WTC11 (cell line): ENCODE data around the gene STXBP5.

ENCODE experiments used
- CREB1 ChIP-seq: sonication (generic); formaldehyde crosslinking; IDR thresholded peaks from 2 replicates; pipeline ENCODE4 v1.8.0; 2023; ENCODE audit warnings: mild to moderate bottlenecking, missing genetic modification reagents
- FOXJ3 ChIP-seq: sonication (generic); formaldehyde crosslinking; IDR thresholded peaks from 2 replicates; pipeline ENCODE4 v1.9.0; 2021; ENCODE audit warnings: missing genetic modification reagents, mild to moderate bottlenecking, borderline replicate concordance
- IRF2 ChIP-seq: sonication (generic); formaldehyde crosslinking; IDR thresholded peaks from 2 replicates; pipeline ENCODE4 v1.8.0; 2022; ENCODE audit warnings: low read depth, missing genetic modification reagents, borderline replicate concordance
- TCF7 ChIP-seq: sonication (generic); formaldehyde crosslinking; IDR thresholded peaks from 2 replicates; pipeline ENCODE4 v1.8.0; 2022; ENCODE audit warnings: mild to moderate bottlenecking, low read depth, missing genetic modification reagents, moderate library complexity
- TF ChIP-seq, protein P1 (sequence below): fragments of 200-600 bp; IDR thresholded peaks from 2 replicates; pipeline ENCODE4 v1.8.0; 2022; ENCODE audit warnings: antibody characterized with exemption
- TF ChIP-seq, protein P2 (sequence below): fragments of 250-450 bp; sonication (Bioruptor Pico); IDR thresholded peaks from 2 replicates; pipeline ENCODE4 v2.1.2; 2022; ENCODE audit warnings: mild to moderate bottlenecking, moderate library complexity

DNA sequence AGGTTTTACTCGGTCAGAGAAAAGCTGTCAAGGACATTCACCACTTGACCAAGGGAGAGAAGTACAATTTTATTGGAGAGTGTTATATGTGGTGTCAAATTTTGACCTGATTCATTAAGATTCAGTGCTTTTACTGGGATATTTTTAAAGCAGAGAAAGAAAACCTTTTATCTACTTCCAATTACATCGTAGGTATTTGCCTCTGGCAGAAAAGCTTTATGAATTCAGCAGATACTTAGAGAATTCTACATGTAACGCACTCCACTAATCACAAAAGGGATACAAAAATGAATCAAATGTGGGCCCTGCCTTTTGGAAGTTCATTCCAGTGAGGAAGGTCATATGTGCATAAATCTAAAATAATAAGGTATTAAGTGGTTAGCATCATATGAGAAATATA lies 133.7 kb downstream of the STXBP5 start:
- TF ChIP-seq, protein P1, sequence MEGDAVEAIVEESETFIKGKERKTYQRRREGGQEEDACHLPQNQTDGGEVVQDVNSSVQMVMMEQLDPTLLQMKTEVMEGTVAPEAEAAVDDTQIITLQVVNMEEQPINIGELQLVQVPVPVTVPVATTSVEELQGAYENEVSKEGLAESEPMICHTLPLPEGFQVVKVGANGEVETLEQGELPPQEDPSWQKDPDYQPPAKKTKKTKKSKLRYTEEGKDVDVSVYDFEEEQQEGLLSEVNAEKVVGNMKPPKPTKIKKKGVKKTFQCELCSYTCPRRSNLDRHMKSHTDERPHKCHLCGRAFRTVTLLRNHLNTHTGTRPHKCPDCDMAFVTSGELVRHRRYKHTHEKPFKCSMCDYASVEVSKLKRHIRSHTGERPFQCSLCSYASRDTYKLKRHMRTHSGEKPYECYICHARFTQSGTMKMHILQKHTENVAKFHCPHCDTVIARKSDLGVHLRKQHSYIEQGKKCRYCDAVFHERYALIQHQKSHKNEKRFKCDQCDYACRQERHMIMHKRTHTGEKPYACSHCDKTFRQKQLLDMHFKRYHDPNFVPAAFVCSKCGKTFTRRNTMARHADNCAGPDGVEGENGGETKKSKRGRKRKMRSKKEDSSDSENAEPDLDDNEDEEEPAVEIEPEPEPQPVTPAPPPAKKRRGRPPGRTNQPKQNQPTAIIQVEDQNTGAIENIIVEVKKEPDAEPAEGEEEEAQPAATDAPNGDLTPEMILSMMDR = no peak
- TF ChIP-seq, protein P2, sequence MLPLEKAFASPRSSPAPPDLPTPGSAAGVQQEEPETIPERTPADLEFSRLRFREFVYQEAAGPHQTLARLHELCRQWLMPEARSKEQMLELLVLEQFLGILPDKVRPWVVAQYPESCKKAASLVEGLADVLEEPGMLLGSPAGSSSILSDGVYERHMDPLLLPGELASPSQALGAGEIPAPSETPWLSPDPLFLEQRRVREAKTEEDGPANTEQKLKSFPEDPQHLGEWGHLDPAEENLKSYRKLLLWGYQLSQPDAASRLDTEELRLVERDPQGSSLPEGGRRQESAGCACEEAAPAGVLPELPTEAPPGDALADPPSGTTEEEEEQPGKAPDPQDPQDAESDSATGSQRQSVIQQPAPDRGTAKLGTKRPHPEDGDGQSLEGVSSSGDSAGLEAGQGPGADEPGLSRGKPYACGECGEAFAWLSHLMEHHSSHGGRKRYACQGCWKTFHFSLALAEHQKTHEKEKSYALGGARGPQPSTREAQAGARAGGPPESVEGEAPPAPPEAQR (CRISPR knock-in tag) = no peak
- TF ChIP-seq CREB1 (CRISPR knock-in tag) (no peak), IRF2 (CRISPR knock-in tag) (no peak), TCF7 (CRISPR knock-in tag) (no peak), FOXJ3 (CRISPR knock-in tag) (no peak)
